SH-SY5Y (cell line): Measurements from ENCODE around the gene VMAC.
A peak's percentile ranks its signal among the peaks of the same experiment; 100 is the strongest.

Experiments used
- GATA2 ChIP-seq: IDR thresholded peaks from 2 replicates; pipeline ENCODE4 v1.6.1; 2011; ENCODE audit warnings: mild to moderate bottlenecking, low read depth, low read length
- GATA3 ChIP-seq: IDR thresholded peaks from 2 replicates; pipeline ENCODE4 v1.6.1; 2011; ENCODE audit warnings: low read depth, mild to moderate bottlenecking, low read length, moderate library complexity

DNA sequence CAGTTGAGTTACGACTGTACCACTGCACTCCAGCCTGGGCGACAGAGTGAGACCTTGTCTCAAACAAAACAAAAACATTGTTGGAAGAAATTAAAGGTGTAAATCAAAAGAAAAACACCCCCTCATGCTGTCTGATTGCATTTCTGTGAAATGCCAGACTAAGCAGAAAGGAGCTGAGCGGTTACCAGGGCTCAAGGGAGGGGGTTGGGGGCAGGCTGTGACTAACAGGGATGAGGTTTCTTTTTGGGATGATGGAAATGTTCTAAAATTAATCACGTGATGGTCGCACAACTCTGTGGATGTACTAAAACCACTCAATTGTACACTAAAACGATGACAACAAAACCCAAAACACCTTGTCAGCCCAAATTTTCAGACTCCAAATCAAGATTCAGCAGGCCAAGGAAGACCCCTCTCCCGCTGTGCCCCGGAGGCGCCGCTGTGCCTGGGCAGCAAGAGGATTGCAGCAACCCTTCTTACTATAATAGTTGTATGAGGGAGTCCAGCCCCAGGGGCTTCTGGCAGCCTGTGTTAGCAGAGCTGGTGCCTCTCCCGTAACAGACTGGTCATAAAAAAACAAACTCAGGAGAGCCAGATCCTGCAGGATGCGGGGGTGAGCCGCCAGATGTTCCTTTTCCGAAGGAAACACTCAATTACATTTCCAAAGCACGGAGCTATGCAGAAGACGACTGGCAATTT is 30.3 kb downstream of the VMAC start:
- TF ChIP-seq GATA2, result 0 out of 2 replicates have a peak, but pooled peaks have one; percentile 7
- TF ChIP-seq GATA3, result no peak
